Measurements from ENCODE around the gene C17orf75. TPM values are rescaled to one million over a fixed set of nuclear protein-coding genes. Genes with fewer than 3 reads are reported as not detected.
"Not testable (repeated sequence)": the region's sequence is repeated elsewhere in the genome, so short reads cannot be mapped to it uniquely, and the experiment has no call there.

C17orf75 gene
- total RNA-seq, 4 donors from 2014 or later, result 5.3 to 11.9 (median 8.1) TPM

GRCh38 chr17:32317353-32317752, 24.6 kb downstream of the C17orf75 start:
- H3K4me3 ChIP-seq (ENCODE audit: low read depth, poor library complexity, severe bottlenecking), result no peak overlapping the region
- no peak for DNase-seq (ENCODE audit: low spot score in 2 of 2)
- intact Hi-C loops (cut with DNase I; ENCODE audit: low total_unique reads), result loop anchor here (5.0 kb wide), 1 partner anchor 65 kb away; no protein-coding TSS in a partner anchor
- TF ChIP-seq CTCF (IDR thresholded peaks at IDR 0.05), result no peak
- no peak for TF ChIP-seq POLR2A (IDR thresholded peaks at IDR 0.05)
- WGBS, 2 donors, result 80 to 82% methylated on average over 4 of the region's 4 CpGs

- intact Hi-C loops (cut with DNase I; ENCODE audit: low total_unique reads), result loop anchor here (5.0 kb wide), 1 partner anchor 64 kb away; no protein-coding TSS in a partner anchor
- H3K4me3 ChIP-seq (ENCODE audit: low read depth, poor library complexity, severe bottlenecking); DNase-seq (ENCODE audit: low spot score in 2 of 2): not testable (repeated sequence)
- WGBS, 2 donors, result 93 to 94% methylated on average over 5 of the region's 5 CpGs
Observed at GRCh38 chr17:32316653-32317052, 25.3 kb downstream of the C17orf75 start.

- DNase-seq (ENCODE audit: low spot score in 2 of 2), result no peak
- intact Hi-C loops (cut with DNase I; ENCODE audit: low total_unique reads), result loop anchor here (5.0 kb wide), 1 partner anchor 63 kb away; no protein-coding TSS in a partner anchor
- WGBS, 2 donors, result 87 to 88% methylated on average over 8 of the region's 8 CpGs
- H3K4me3 ChIP-seq (ENCODE audit: low read depth, poor library complexity, severe bottlenecking), result no peak overlapping the region
- no peak for TF ChIP-seq CTCF (IDR thresholded peaks at IDR 0.05)
- TF ChIP-seq POLR2A (IDR thresholded peaks at IDR 0.05), result no peak
Observed at GRCh38 chr17:32315171-32315570, 26.8 kb downstream of the C17orf75 start.

GRCh38 chr17:32314636-32315035, 27.3 kb downstream of the C17orf75 start:
- no peak for TF ChIP-seq POLR2A (IDR thresholded peaks at IDR 0.05)
- TF ChIP-seq CTCF (IDR thresholded peaks at IDR 0.05), result no peak
- intact Hi-C loops (cut with DNase I; ENCODE audit: low total_unique reads), result loop anchor here (5.0 kb wide), 1 partner anchor 62 kb away; no protein-coding TSS in a partner anchor
- no peak overlapping the region for H3K4me3 ChIP-seq (ENCODE audit: low read depth, poor library complexity, severe bottlenecking)
- no peak for DNase-seq (ENCODE audit: low spot score in 2 of 2)
- WGBS, 2 donors, result 75 to 82% methylated on average over 6 to 9 of the region's 9 CpGs

- intact Hi-C loops (cut with DNase I; ENCODE audit: low total_unique reads), result no loop called here
- TF ChIP-seq CTCF (IDR thresholded peaks at IDR 0.05), result no peak
- no peak for TF ChIP-seq POLR2A (IDR thresholded peaks at IDR 0.05)
- WGBS, 2 donors, result 28% methylated on average over 9 of the region's 9 CpGs
- no peak for DNase-seq (ENCODE audit: low spot score in 2 of 2)
- H3K4me3 ChIP-seq (ENCODE audit: low read depth, poor library complexity, severe bottlenecking), result no peak overlapping the region
Observed at GRCh38 chr17:32311028-32311536, 30.9 kb downstream of the C17orf75 start.

GRCh38 chr17:32307658-32308057, 34.3 kb downstream of the C17orf75 start:
- DNase-seq (ENCODE audit: low spot score in 2 of 2), result no peak
- intact Hi-C loops (cut with DNase I; ENCODE audit: low total_unique reads), result no loop called here
- 59 to 62% methylated on average over 4 of the region's 4 CpGs for WGBS, 2 donors
- H3K4me3 ChIP-seq (ENCODE audit: low read depth, poor library complexity, severe bottlenecking), result no peak overlapping the region
- TF ChIP-seq CTCF (IDR thresholded peaks at IDR 0.05), result no peak
- TF ChIP-seq POLR2A (IDR thresholded peaks at IDR 0.05), result no peak
